Activated naive CD4-positive, alpha-beta T cell treated with Interleukin-2 at 50 U/mL for 16 hours (primary cell): Measurements from ENCODE around the gene CPNE7.
"Not testable (repeated sequence)": the region's sequence is repeated elsewhere in the genome, so short reads cannot be mapped to it uniquely, and the experiment has no call there.

Experiments used
- DNase-seq: peaks from one replicate; pipeline ENCODE4 v3.0.0-alpha.2; 2020

Gene CPNE7

GRCh38 chr16:89634463-89635385 is 59.2 kb downstream of the CPNE7 start:
- DNase-seq: not testable (repeated sequence)

- no peak for DNase-seq
Observed at GRCh38 chr16:89636663-89637062, 61.1 kb downstream of the CPNE7 start.

GRCh38 chr16:89637379-89637778 is 61.8 kb downstream of the CPNE7 start:
- no peak for DNase-seq

- no peak for DNase-seq
Observed at GRCh38 chr16:89638455-89638854, 62.9 kb downstream of the CPNE7 start.

- no peak for DNase-seq
Observed at GRCh38 chr16:89639385-89639784, 63.8 kb downstream of the CPNE7 start.

GRCh38 chr16:89641458-89642119 is 66.0 kb downstream of the CPNE7 start:
- no peak for DNase-seq

GRCh38 chr16:89642574-89642973 is 67.0 kb downstream of the CPNE7 start:
- DNase-seq: no peak

GRCh38 chr16:89643769-89644300 is 68.3 kb downstream of the CPNE7 start:
- no peak for DNase-seq

GRCh38 chr16:89645122-89645521 is 69.6 kb downstream of the CPNE7 start:
- DNase-seq: no peak

- no peak for DNase-seq
Observed at GRCh38 chr16:89646270-89646669, 70.7 kb downstream of the CPNE7 start.
